ENCODE results near the gene LARP4B.

Gene LARP4B

GRCh38 chr10:822661-823367, 108.7 kb downstream of the LARP4B start:
- DNase-seq: peak; percentile 44

- no peak for DNase-seq
These were observed 109.3 kb downstream of the LARP4B start for GRCh38 chr10:822197-822596.

GRCh38 chr10:821322-821721, 110.2 kb downstream of the LARP4B start:
- DNase-seq: peak; percentile 5

GRCh38 chr10:819816-820215, 111.7 kb downstream of the LARP4B start:
- DNase-seq: no peak

- no peak for DNase-seq
These were observed 112.2 kb downstream of the LARP4B start for GRCh38 chr10:819326-819725.

- peak; percentile 8 for DNase-seq
These were observed 112.8 kb downstream of the LARP4B start for GRCh38 chr10:818526-819220.

- no peak for DNase-seq
These were observed 113.5 kb downstream of the LARP4B start for GRCh38 chr10:818010-818409.

- DNase-seq: no peak
These were observed 114.1 kb downstream of the LARP4B start for GRCh38 chr10:817371-817770.

- no peak for DNase-seq
These were observed 114.5 kb downstream of the LARP4B start for GRCh38 chr10:816958-817357.

GRCh38 chr10:816091-816477, 115.4 kb downstream of the LARP4B start:
- DNase-seq: no peak

GRCh38 chr10:815338-816090, 116.0 kb downstream of the LARP4B start:
- no peak for DNase-seq

GRCh38 chr10:814536-815302, 116.8 kb downstream of the LARP4B start:
- no peak for DNase-seq

- no peak for DNase-seq
These were observed 118.2 kb downstream of the LARP4B start for GRCh38 chr10:813286-813685.

GRCh38 chr10:812787-813186, 118.7 kb downstream of the LARP4B start:
- no peak for DNase-seq

- DNase-seq: no peak
These were observed 119.9 kb downstream of the LARP4B start for GRCh38 chr10:811379-812175.

GRCh38 chr10:810351-810846, 121.1 kb downstream of the LARP4B start:
- no peak for DNase-seq

- DNase-seq: no peak
These were observed 121.7 kb downstream of the LARP4B start for GRCh38 chr10:809671-810350.

- DNase-seq: no peak
These were observed 123.5 kb downstream of the LARP4B start for GRCh38 chr10:807958-808353.

GRCh38 chr10:807163-807957, 124.1 kb downstream of the LARP4B start:
- no peak for DNase-seq

GRCh38 chr10:806451-807162, 124.9 kb downstream of the LARP4B start:
- no peak for DNase-seq
